Heart left ventricle (tissue), 16 donors: ENCODE measurements around the gene LCLAT1. TPM values are rescaled to one million over a fixed set of nuclear protein-coding genes. Genes with fewer than 3 reads are reported as not detected.

Experiments used
- ATAC-seq, 4 donors: fragments of 200-7000 bp; cut with Tn5 transposase; one replicate each; pipeline ENCODE4 v1.9.1; 2020 to 2022; ENCODE audit warnings: moderate library complexity in 4 of 4, mild to moderate bottlenecking in 3 of 4, moderate number of reproducible peaks in 1 of 4
- DNase-seq, 5 donors: peaks; one replicate each; pipeline ENCODE4 v3.0.0-alpha.2; 2020
- H3K27ac ChIP-seq, 12 donors: fragments of 200-600 bp; sonication (generic) in 4 of 12; one replicate each; pipeline versions ENCODE4 v1.5.0 to v1.8.0; 2016 to 2022; ENCODE audit warnings: mild to moderate bottlenecking in 2 of 12
- H3K27me3 ChIP-seq, 9 donors: fragments of 200-600 bp; sonication (generic) in 2 of 9; one replicate each; pipeline versions ENCODE4 v1.5.1 to v1.8.0; 2016 to 2022; ENCODE audit warnings: mild to moderate bottlenecking in 3 of 9
- H3K36me3 ChIP-seq, 9 donors: fragments of 200-600 bp; sonication (generic) in 2 of 9; one replicate each; pipeline versions ENCODE4 v1.5.0 to v1.8.0; 2018 to 2022; ENCODE audit warnings: mild to moderate bottlenecking in 2 of 9
- H3K4me1 ChIP-seq, 12 donors: fragments of 200-600 bp; sonication (generic) in 4 of 12; one replicate each; pipeline versions ENCODE4 v1.5.0 to v1.8.0; 2016 to 2022; ENCODE audit warnings: mild to moderate bottlenecking in 3 of 12
- H3K4me3 ChIP-seq, 12 donors: fragments of 200-600 bp; sonication (generic) in 4 of 12; one replicate each; pipeline versions ENCODE4 v1.5.0 to v1.8.0; 2017 to 2022; ENCODE audit warnings: mild to moderate bottlenecking in 9 of 12, moderate library complexity in 4 of 12
- H3K9me3 ChIP-seq, 12 donors: fragments of 200-600 bp; sonication (generic) in 4 of 12; one replicate each; pipeline versions ENCODE4 v1.5.0 to v1.8.0; 2016 to 2022; ENCODE audit warnings: mild to moderate bottlenecking in 1 of 12
- CTCF ChIP-seq, 12 donors: fragments of 200-600 bp; sonication (generic) in 4 of 12; IDR thresholded peaks; one replicate each; pipeline versions ENCODE4 v1.5.0 to v1.8.0; 2018 to 2022; ENCODE audit warnings: antibody characterized with exemption in 12 of 12, mild to moderate bottlenecking in 5 of 12
- POLR2A ChIP-seq, 2 donors: fragments of 450-650 bp; IDR thresholded peaks; one replicate each; pipeline ENCODE4 v1.6.1; 2017; ENCODE audit warnings: antibody characterized with exemption in 2 of 2, mild to moderate bottlenecking in 2 of 2, moderate library complexity in 2 of 2
- WGBS, 4 donors: extraction: QIAGEN DNeasy Blood & Tissue Kit in 2 of 4; methylation state at CpG; one replicate each; pipeline versions ENCODE4 v1.1.5 to v1.1.7; 2013 to 2018; 5-methylcytosine and 5-hydroxymethylcytosine counted together
- intact Hi-C, 10 donors: fragments of 100-400 bp; cut with DNase I; formaldehyde crosslinking; loops; one replicate each; pipeline versions ENCODE4 v1.11.1 to v1.14.2; 2022
- polyA plus RNA-seq, 2 donors: library from polyadenylated mRNA; stranded (reverse); fragments of 200-250 nt; gene quantifications; one replicate each; pipeline ENCODE4 v1.2.3, GENCODE V29; 2013
- total RNA-seq, 9 donors: library from RNA; depleted of rRNA in 2 of 9; stranded (reverse); fragments of >200 nt in 2 of 9; fragmentation: NEBNext Ultra II Directional in 3 of 9; extraction: Animal tissue kit (Norgen Biotek cat#: 25700) in 3 of 9; gene quantifications; one replicate each; pipeline versions ENCODE4 v1.1.0 to v1.2.4, GENCODE V29; 2016 to 2023
- donor health status: ischemic (EF 13 %, LVEDD 7.1; RV severe dilation, severe dysfunction).
- donor health status: healthy with polysubstance abuse.
- donor health status: DM: no; HTN: yes; CAD: no.
- donor health status: DM: no; HTN: no; CAD: no.
- donor health status: ischemic (EF 25% LVEDD 6.9; RV normal size, moderate dysfunction).
- donor health status: ischemic (EF 25% LVEDD 5.7; RV mildly dilated, moderate dysfunction).
- donor health status: healthy.
- donor health status: DM: yes; HTN: yes; CAD: no.
- donor health status: ischemic (EF 35%, LVEDD 5.7; RV mildly dilated, moderate dysfunction).
- donor health status: nonischemic (EF 11% LVEDD 7.7; RV severe dilation, severe dysfunction).
- donor health status: DM: yes; HTN: yes; CAD: no.
- donor health status: PGD.
- donor health status: ischemic (EF 29% LVEDD 5.4; RV normal size, mild dysfunction).
- donor health status: nonischemic (EF 23%, LVEDD 6.1; RV moderate dilation, normal function).

The LCLAT1 gene
- total and polyA plus RNA-seq, 11 donors, result 9.8 to 70.2 (median 43.8) TPM

GRCh38 chr2:30463535-30463934, 16.5 kb downstream of the LCLAT1 start:
- Histone ChIP-seq H3K4me3 (no peak overlapping the region), H3K4me1 (peaks cover 0 to 61% (median 21%) of the 10 kb centered on the region in 12 donors), H3K9me3 (peaks cover 0 to 10% (median 0%) of the 10 kb centered on the region in 12 donors), H3K27me3 (no peaks in the 10 kb centered on the region), H3K27ac (peak overlapping the region in 7 of 12 donors; percentile 20 to 75 (median 56)), H3K36me3 (no peaks in the 10 kb centered on the region)
- no peak for DNase-seq
- WGBS, 4 donors, result 47 to 50% (median 48%) methylated on average over 2 of the region's 2 CpGs
- intact Hi-C loops, result loop anchor here in 1 of 10 donors (5.0 kb wide), 1 partner anchor 44 kb away; no protein-coding TSS in a partner anchor
- no peak for ATAC-seq
- TF ChIP-seq CTCF (IDR thresholded peaks at IDR 0.05) (no peak), POLR2A (IDR thresholded peaks at IDR 0.05) (no peak)

GRCh38 chr2:30464544-30465170, 17.6 kb downstream of the LCLAT1 start:
- TF ChIP-seq CTCF (IDR thresholded peaks at IDR 0.05) (no peak), POLR2A (IDR thresholded peaks at IDR 0.05) (no peak)
- peak overlapping the region in 4 of 12 donors; percentile 6 to 31 (median 19) for H3K4me3 ChIP-seq
- ATAC-seq, result no peak

GRCh38 chr2:30465171-30465545, 18.1 kb downstream of the LCLAT1 start:
- no peaks in the 10 kb centered on the region for H3K36me3 ChIP-seq
- peaks cover 0 to 44% (median 18%) of the 10 kb centered on the region in 12 donors for H3K4me1 ChIP-seq

More at GRCh38 chr2:30464544-30465170, 17.6 kb downstream of the LCLAT1 start:
- Histone ChIP-seq H3K4me1 (peaks cover 0 to 50% (median 19%) of the 10 kb centered on the region in 12 donors), H3K27ac (peak overlapping the region; percentile 17 to 75 (median 54)), H3K9me3 (peaks cover 0 to 15% (median 0%) of the 10 kb centered on the region in 12 donors), H3K36me3 (no peaks in the 10 kb centered on the region), H3K27me3 (no peaks in the 10 kb centered on the region)
- DNase-seq, result no peak
- WGBS, 4 donors, result 50 to 77% (median 69%) methylated on average over 4 of the region's 4 CpGs
- intact Hi-C loops, result loop anchor here in 1 of 10 donors (5.0 kb wide), 1 partner anchor 43 kb away; no protein-coding TSS in a partner anchor

More at GRCh38 chr2:30465171-30465545, 18.1 kb downstream of the LCLAT1 start:
- intact Hi-C loops, result no loop called here
- Histone ChIP-seq H3K4me3 (peak overlapping the region in 4 of 12 donors; percentile 6 to 31 (median 19)), H3K9me3 (peaks cover 0 to 15% (median 0%) of the 10 kb centered on the region in 12 donors), H3K27ac (peak overlapping the region; percentile 3 to 75 (median 54)), H3K27me3 (no peaks in the 10 kb centered on the region)
- WGBS, 4 donors, result 34 to 46% (median 40%) methylated on average over 3 of the region's 3 CpGs
- ATAC-seq (peak in 3 of 4 donors; percentile 27 to 37 (median 33)), DNase-seq (no peak)
- peak in 1 of 12 donors; percentile 25 for TF ChIP-seq CTCF (IDR thresholded peaks at IDR 0.05)
- no peak for TF ChIP-seq POLR2A (IDR thresholded peaks at IDR 0.05)
